GM23338 (cell line): ENCODE measurements around the gene LMO7. TPM values are rescaled to one million over a fixed set of nuclear protein-coding genes. Genes with fewer than 3 reads are reported as not detected.

ENCODE experiments used
- ATAC-seq: fragments of 200-7000 bp; cut with Tn5 transposase; 3 replicates; pipeline ENCODE4 v1.9.1; 2020
- DNase-seq: peaks from one replicate; pipeline ENCODE4 v3.0.0-alpha.2; 2015; ENCODE audit warnings: low spot score
- H2AFZ ChIP-seq: fragments of 200-600 bp; sonication (generic); 2 replicates; pipeline ENCODE4 v1.8.0; 2016; ENCODE audit warnings: antibody characterized with exemption, mild to moderate bottlenecking, moderate library complexity
- H3F3A ChIP-seq: fragments of 200-600 bp; sonication (generic); replicated peaks from 2 replicates; pipeline ENCODE4 v1.8.0; 2017; ENCODE audit warnings: antibody characterized with exemption, mixed run types, low read depth
- H3K27ac ChIP-seq: fragments of 200-600 bp; sonication (generic); 2 replicates; pipeline ENCODE4 v1.6.1; 2016; ENCODE audit warnings: low read depth
- H3K27me3 ChIP-seq: fragments of 200-600 bp; sonication (generic); 2 replicates; pipeline ENCODE4 v1.8.0; 2016; ENCODE audit warnings: mild to moderate bottlenecking, mixed run types, moderate library complexity; ENCODE audit not compliant: insufficient read depth
- H3K36me3 ChIP-seq: fragments of 200-600 bp; sonication (generic); 2 replicates; pipeline ENCODE4 v1.8.0; 2016; ENCODE audit warnings: mild to moderate bottlenecking; ENCODE audit not compliant: insufficient read depth
- H3K4me1 ChIP-seq: fragments of 200-600 bp; sonication (generic); 2 replicates; pipeline ENCODE4 v1.8.0; 2016; ENCODE audit warnings: mild to moderate bottlenecking, moderate library complexity; ENCODE audit not compliant: insufficient read depth
- H3K4me2 ChIP-seq: fragments of 200-600 bp; sonication (generic); 2 replicates; pipeline ENCODE4 v1.7.1; 2017; ENCODE audit warnings: mixed run types
- H3K4me3 ChIP-seq: fragments of 200-600 bp; sonication (generic); 2 replicates; pipeline ENCODE4 v1.6.1; 2016; ENCODE audit warnings: mixed run types
- H3K79me2 ChIP-seq: fragments of 200-600 bp; sonication (generic); replicated peaks from 2 replicates; pipeline ENCODE4 v1.8.0; 2017; ENCODE audit warnings: mild to moderate bottlenecking; ENCODE audit not compliant: insufficient read depth
- H3K9me2 ChIP-seq: fragments of 200-600 bp; sonication (generic); 2 replicates; pipeline ENCODE4 v1.8.0; 2017; ENCODE audit not compliant: insufficient read depth
- H4K20me1 ChIP-seq: fragments of 200-600 bp; sonication (generic); replicated peaks from 2 replicates; pipeline ENCODE4 v1.8.0; 2017; ENCODE audit warnings: mild to moderate bottlenecking; ENCODE audit not compliant: insufficient read depth
- H3K27ac Mint-ChIP-seq: 2 replicates; pipeline ENCODE4 v1.8.0; 2020; ENCODE audit warnings: inconsistent platforms, mild to moderate bottlenecking, moderate library complexity, mixed read lengths
- H3K27me3 Mint-ChIP-seq: 3 replicates; pipeline ENCODE4 v1.8.0; 2022; ENCODE audit warnings: low read depth, mild to moderate bottlenecking, moderate library complexity, mixed read lengths, inconsistent platforms; ENCODE audit not compliant: insufficient read depth, poor library complexity
- H3K36me3 Mint-ChIP-seq: 3 replicates; pipeline ENCODE4 v1.8.0; 2021; ENCODE audit warnings: low read depth, mild to moderate bottlenecking, inconsistent platforms, moderate library complexity, mixed read lengths
- H3K4me1 Mint-ChIP-seq: 3 replicates; pipeline ENCODE4 v1.8.0; 2020; ENCODE audit warnings: mild to moderate bottlenecking, inconsistent platforms, mixed read lengths
- H3K4me3 Mint-ChIP-seq: 3 replicates; pipeline ENCODE4 v1.8.0; 2021; ENCODE audit warnings: moderate library complexity, mild to moderate bottlenecking, inconsistent platforms, mixed read lengths
- H3K9me3 Mint-ChIP-seq: 3 replicates; pipeline ENCODE4 v1.8.0; 2020; ENCODE audit warnings: moderate library complexity, mild to moderate bottlenecking, inconsistent platforms, mixed read lengths
- CREB1 ChIP-seq: fragments of 250-450 bp; sonication (Bioruptor Pico); IDR thresholded peaks from 2 replicates; pipeline ENCODE4 v1.5.0; 2020; ENCODE audit warnings: low read depth, mild to moderate bottlenecking, moderate library complexity
- EZH2 ChIP-seq: fragments of 200-600 bp; sonication (generic); IDR thresholded peaks from one replicate; pipeline ENCODE4 v1.8.0; 2017; ENCODE audit warnings: antibody characterized with exemption, mild to moderate bottlenecking, low read depth; ENCODE audit not compliant: unreplicated experiment
- POLR2AphosphoS5 ChIP-seq: IDR thresholded peaks from 2 replicates; pipeline ENCODE4 v1.6.1; 2016; ENCODE audit warnings: antibody characterized with exemption, low read depth
- ZNF114 ChIP-seq: fragments of 250-450 bp; sonication (Bioruptor Pico); IDR thresholded peaks from 2 replicates; pipeline ENCODE4 v1.5.0; 2020; ENCODE audit warnings: mild to moderate bottlenecking, moderate library complexity
- ZNF331 ChIP-seq: fragments of 250-450 bp; sonication (Bioruptor Pico); IDR thresholded peaks from 2 replicates; pipeline ENCODE4 v1.5.0; 2020; ENCODE audit warnings: low read depth, mild to moderate bottlenecking, moderate library complexity
- ZNF462 ChIP-seq: fragments of 250-450 bp; sonication (Bioruptor Pico); IDR thresholded peaks from 2 replicates; pipeline ENCODE4 v1.5.0; 2020; ENCODE audit warnings: mild to moderate bottlenecking, moderate library complexity
- polyA plus RNA-seq: library from polyadenylated mRNA; unstranded; fragments of >200 nt; fragmentation: Nextera tagmentation; extraction: Ambion mirVana; gene quantifications from 2 replicates; pipeline ENCODE4 v1.2.1, GENCODE V29; 2016
- total RNA-seq: library from RNA; depleted of rRNA; stranded (reverse); fragments of >200 nt; shearing (Covaris generic); gene quantifications from 2 replicates; pipeline ENCODE4 v1.2.3, GENCODE V29; 2014

The LMO7 gene
- total and polyA plus RNA-seq, 2 experiments from 2014 or later: 22.3 to 26.9 TPM

GRCh38 chr13:75771818-75772217 lies 135.7 kb downstream of the LMO7 start (continued):
- TF ChIP-seq ZNF462 (CRISPR knock-in tag): no peak
- no peak for TF ChIP-seq ZNF114 (CRISPR knock-in tag)
- no peak for TF ChIP-seq ZNF331 (CRISPR knock-in tag)
- TF ChIP-seq EZH2: no peak
- no peak for TF ChIP-seq POLR2AphosphoS5

- no peaks in the 10 kb centered on the region for H3K79me2 ChIP-seq
- peaks cover 9% of the 10 kb centered on the region for H3K36me3 Mint-ChIP-seq
- H3F3A ChIP-seq: no peaks in the 10 kb centered on the region
- H3K9me3 Mint-ChIP-seq: peaks cover 9% of the 10 kb centered on the region
- H3K27me3 ChIP-seq: no peaks in the 10 kb centered on the region
- H3K4me1 ChIP-seq: no peaks in the 10 kb centered on the region
- ATAC-seq: no peak
- no peaks in the 10 kb centered on the region for H3K27me3 Mint-ChIP-seq
- no peaks in the 10 kb centered on the region for H3K4me1 Mint-ChIP-seq
- H2AFZ ChIP-seq: no peak overlapping the region
- no peaks in the 10 kb centered on the region for H3K9me2 ChIP-seq
- H3K27ac ChIP-seq: no peak overlapping the region
- no peak overlapping the region for H3K4me3 Mint-ChIP-seq
- no peaks in the 10 kb centered on the region for H3K36me3 ChIP-seq
- no peaks in the 10 kb centered on the region for H4K20me1 ChIP-seq
- no peak overlapping the region for H3K4me2 ChIP-seq
- no peak for DNase-seq
- no peak overlapping the region for H3K4me3 ChIP-seq
- TF ChIP-seq CREB1 (CRISPR knock-in tag) (no peak), POLR2AphosphoS5 (no peak)
- no peak overlapping the region for H3K27ac Mint-ChIP-seq
These were observed 138.0 kb downstream of the LMO7 start for GRCh38 chr13:75774176-75774575.
